SK-N-MC (cell line): ENCODE measurements around the gene SLC15A2.
"Not testable (repeated sequence)": the region's sequence is repeated elsewhere in the genome, so short reads cannot be mapped to it uniquely, and the experiment has no call there.

ENCODE experiments used
- EZH2 ChIP-seq: fragments of 200-600 bp; sonication (generic); IDR thresholded peaks from one replicate; pipeline ENCODE4 v1.6.1; 2017; ENCODE audit warnings: antibody characterized with exemption
- POLR2AphosphoS5 ChIP-seq: IDR thresholded peaks from 2 replicates; pipeline ENCODE4 v1.6.1; 2012; ENCODE audit warnings: mild to moderate bottlenecking, low read depth, low read length, borderline replicate concordance

- TF ChIP-seq POLR2AphosphoS5, EZH2: not testable (repeated sequence)
These were observed 31.0 kb upstream of the SLC15A2 start for GRCh38 chr3:121863247-121863646.
